Liver (tissue), 9 donors: ENCODE results near the gene UQCRC1. TPM values are rescaled to one million over a fixed set of nuclear protein-coding genes. Genes with fewer than 3 reads are reported as not detected.

Experiments
- DNase-seq: peaks from one replicate; pipeline ENCODE4 v3.0.0-alpha.2; 2017; ENCODE audit warnings: low spot score
- H3K27ac ChIP-seq, 2 donors: one replicate each; pipeline ENCODE4 v1.7.0; 2013; ENCODE audit warnings: inconsistent platforms in 2 of 2, low read length in 2 of 2, control low read depth in 1 of 2, low read depth in 1 of 2, mild to moderate bottlenecking in 1 of 2
- H3K27me3 ChIP-seq, 4 donors: one replicate each; pipeline versions ENCODE4 v1.6.1 to v1.7.0; 2013; ENCODE audit warnings: low read length in 3 of 4, inconsistent platforms in 1 of 4, mild to moderate bottlenecking in 1 of 4, moderate library complexity in 1 of 4; ENCODE audit not compliant: control insufficient read depth in 4 of 4, insufficient read depth in 4 of 4
- H3K36me3 ChIP-seq, 4 donors: one replicate each; pipeline versions ENCODE4 v1.6.1 to v1.7.0; 2013; ENCODE audit warnings: low read length in 3 of 4, mild to moderate bottlenecking in 3 of 4, low read depth in 1 of 4, moderate library complexity in 1 of 4; ENCODE audit not compliant: control insufficient read depth in 4 of 4, insufficient read depth in 3 of 4
- H3K4me1 ChIP-seq, 4 donors: one replicate each; pipeline versions ENCODE4 v1.6.1 to v1.7.0; 2013; ENCODE audit warnings: low read length in 3 of 4, mild to moderate bottlenecking in 3 of 4, moderate library complexity in 1 of 4; ENCODE audit not compliant: control insufficient read depth in 4 of 4, insufficient read depth in 4 of 4
- H3K4me3 ChIP-seq, 3 donors: one replicate each; pipeline versions ENCODE4 v1.6.1 to v1.7.0; 2013; ENCODE audit warnings: low read length in 3 of 3, control low read depth in 1 of 3, low read depth in 1 of 3, mild to moderate bottlenecking in 1 of 3
- H3K9ac ChIP-seq, 2 donors: one replicate each; pipeline ENCODE4 v1.7.0; 2013; ENCODE audit warnings: low read length in 2 of 2, mild to moderate bottlenecking in 2 of 2, moderate library complexity in 2 of 2, control low read depth in 1 of 2, low read depth in 1 of 2
- H3K9me3 ChIP-seq, 4 donors: one replicate each; pipeline versions ENCODE4 v1.6.1 to v1.7.0; 2013; ENCODE audit warnings: low read length in 3 of 4; ENCODE audit not compliant: control insufficient read depth in 4 of 4
- EGR1 ChIP-seq, 2 donors: IDR thresholded peaks; 2 replicates each; pipeline ENCODE4 v1.6.1; 2016 to 2018; ENCODE audit warnings: antibody characterized with exemption in 2 of 2, low read depth in 2 of 2
- FOXA1 ChIP-seq: IDR thresholded peaks from 2 replicates; pipeline ENCODE4 v1.6.1; 2016; ENCODE audit warnings: antibody characterized with exemption
- FOXA2 ChIP-seq: IDR thresholded peaks from 2 replicates; pipeline ENCODE4 v1.6.1; 2016; ENCODE audit warnings: antibody characterized with exemption
- GABPA ChIP-seq, 2 donors: IDR thresholded peaks in 1 of 2; conservative IDR thresholded peaks in 1 of 2; 2 replicates each; pipeline ENCODE4 v1.6.1; 2016; ENCODE audit warnings: antibody characterized with exemption in 2 of 2, mild to moderate bottlenecking in 1 of 2, moderate library complexity in 1 of 2
- HNF4A ChIP-seq, 2 donors: conservative IDR thresholded peaks; 2 replicates each; pipeline ENCODE4 v1.6.1; 2016; ENCODE audit warnings: antibody characterized with exemption in 2 of 2, mild to moderate bottlenecking in 2 of 2
- HNF4G ChIP-seq: IDR thresholded peaks from 2 replicates; pipeline ENCODE4 v1.6.1; 2016; ENCODE audit warnings: antibody characterized with exemption
- JUND ChIP-seq, 2 donors: IDR thresholded peaks; 2 replicates each; pipeline ENCODE4 v1.6.1; 2016; ENCODE audit warnings: antibody characterized with exemption in 2 of 2
- NR2F2 ChIP-seq: IDR thresholded peaks from 2 replicates; pipeline ENCODE4 v1.6.1; 2016; ENCODE audit warnings: antibody characterized with exemption
- RAD21 ChIP-seq, 2 donors: IDR thresholded peaks; 2 replicates each; pipeline ENCODE4 v1.6.1; 2016; ENCODE audit warnings: antibody characterized with exemption in 2 of 2, mild to moderate bottlenecking in 2 of 2
- RXRA ChIP-seq, 2 donors: IDR thresholded peaks; 2 replicates each; pipeline ENCODE4 v1.6.1; 2017 to 2018; ENCODE audit warnings: antibody characterized with exemption in 2 of 2, mild to moderate bottlenecking in 1 of 2
- SP1 ChIP-seq: IDR thresholded peaks from 2 replicates; pipeline ENCODE4 v1.6.1; 2018; ENCODE audit warnings: antibody characterized with exemption, mild to moderate bottlenecking
- YY1 ChIP-seq: IDR thresholded peaks from 2 replicates; pipeline ENCODE4 v1.6.1; 2016; ENCODE audit warnings: antibody characterized with exemption, mild to moderate bottlenecking
- WGBS: extraction: QIAGEN DNeasy Blood & Tissue Kit; methylation state at CpG from one replicate; pipeline ENCODE4 v1.1.7; 2013; 5-methylcytosine and 5-hydroxymethylcytosine counted together
- polyA plus RNA-seq, 2 donors: library from polyadenylated mRNA; stranded (reverse) in 1 of 2; unstranded in 1 of 2; fragments of 200-250 nt in 1 of 2; fragments of >200 nt in 1 of 2; fragmentation: Nextera tagmentation in 1 of 2; extraction: Ambion mirVana in 1 of 2; gene quantifications; one replicate each; pipeline versions ENCODE4 v1.2.1 to v1.2.3, GENCODE V29; 2013 to 2015
- total RNA-seq, 2 donors: library from RNA; depleted of rRNA; stranded (reverse); fragments of >200 nt; gene quantifications; one replicate each; pipeline ENCODE4 v1.2.3, GENCODE V29; 2014
- TF ChIP-seq, protein P1 (sequence below): IDR thresholded peaks from 2 replicates; pipeline ENCODE4 v1.6.1; 2016; ENCODE audit warnings: antibody characterized with exemption
- TF ChIP-seq, protein P2 (sequence below): IDR thresholded peaks from 2 replicates; pipeline ENCODE4 v1.6.1; 2016; ENCODE audit warnings: antibody characterized with exemption
- TF ChIP-seq, protein P3 (sequence below): IDR thresholded peaks from 2 replicates; pipeline ENCODE4 v1.6.1; 2016; ENCODE audit warnings: antibody characterized with exemption, mild to moderate bottlenecking
- TF ChIP-seq, protein P4 (sequence below): fragments of 150-350 bp; IDR thresholded peaks from 2 replicates; pipeline ENCODE4 v1.5.1; 2017; ENCODE audit warnings: improper control_type of control experiment, low read depth, low read length; ENCODE audit not compliant: missing input control
- TF ChIP-seq, protein P5 (sequence below): IDR thresholded peaks from 2 replicates; pipeline ENCODE4 v1.6.1; 2016; ENCODE audit warnings: antibody characterized with exemption
- donor health status: healthy.
- donor health status: healthy.
- donor health status: healthy.
- donor health status: healthy.
- donor health status: healthy.

The UQCRC1 gene
- total and polyA plus RNA-seq, 4 donors = 153 to 373 (median 289) TPM

DNA sequence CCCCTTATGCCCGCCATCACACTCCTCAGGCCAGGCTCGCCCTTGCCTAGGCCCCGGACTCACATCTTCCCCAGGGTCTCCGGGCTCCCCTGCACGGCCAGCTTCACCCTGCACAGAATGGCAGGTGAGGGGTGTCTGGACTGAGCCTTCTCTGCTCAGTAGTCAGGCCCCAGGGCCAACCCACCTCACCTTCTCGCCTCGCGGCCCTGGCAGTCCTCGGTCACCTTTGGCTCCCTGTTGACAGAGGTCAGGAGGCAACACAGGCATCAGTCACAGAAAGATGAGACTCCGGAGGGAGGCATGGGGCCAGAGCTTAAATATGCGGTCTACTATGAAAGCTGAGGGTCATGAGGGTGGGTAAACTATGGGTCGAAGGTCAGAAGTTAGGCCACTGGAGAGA lies 37.5 kb downstream of the UQCRC1 start:
- H3K9me3 ChIP-seq = no peaks in the 10 kb centered on the region
- H3K27me3 ChIP-seq = no peaks in the 10 kb centered on the region
- TF ChIP-seq, protein P1, sequence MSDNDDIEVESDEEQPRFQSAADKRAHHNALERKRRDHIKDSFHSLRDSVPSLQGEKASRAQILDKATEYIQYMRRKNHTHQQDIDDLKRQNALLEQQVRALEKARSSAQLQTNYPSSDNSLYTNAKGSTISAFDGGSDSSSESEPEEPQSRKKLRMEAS = no peak
- TF ChIP-seq, protein P2, sequence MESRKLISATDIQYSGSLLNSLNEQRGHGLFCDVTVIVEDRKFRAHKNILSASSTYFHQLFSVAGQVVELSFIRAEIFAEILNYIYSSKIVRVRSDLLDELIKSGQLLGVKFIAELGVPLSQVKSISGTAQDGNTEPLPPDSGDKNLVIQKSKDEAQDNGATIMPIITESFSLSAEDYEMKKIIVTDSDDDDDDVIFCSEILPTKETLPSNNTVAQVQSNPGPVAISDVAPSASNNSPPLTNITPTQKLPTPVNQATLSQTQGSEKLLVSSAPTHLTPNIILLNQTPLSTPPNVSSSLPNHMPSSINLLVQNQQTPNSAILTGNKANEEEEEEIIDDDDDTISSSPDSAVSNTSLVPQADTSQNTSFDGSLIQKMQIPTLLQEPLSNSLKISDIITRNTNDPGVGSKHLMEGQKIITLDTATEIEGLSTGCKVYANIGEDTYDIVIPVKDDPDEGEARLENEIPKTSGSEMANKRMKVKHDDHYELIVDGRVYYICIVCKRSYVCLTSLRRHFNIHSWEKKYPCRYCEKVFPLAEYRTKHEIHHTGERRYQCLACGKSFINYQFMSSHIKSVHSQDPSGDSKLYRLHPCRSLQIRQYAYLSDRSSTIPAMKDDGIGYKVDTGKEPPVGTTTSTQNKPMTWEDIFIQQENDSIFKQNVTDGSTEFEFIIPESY = no peak
- TF ChIP-seq EGR1 (IDR thresholded peaks at IDR 0.05; ENCODE audit: low read depth in 2 of 2) (no peak), RXRA (IDR thresholded peaks at IDR 0.05) (no peak), SP1 (no peak), HNF4G (no peak), JUND (IDR thresholded peaks at IDR 0.05) (no peak), FOXA2 (no peak), YY1 (no peak), FOXA1 (no peak), GABPA (IDR thresholded peaks at IDR 0.05 in 1 of 2, conservative IDR thresholded peaks at IDR 0.05 in 1 of 2) (no peak), HNF4A (conservative IDR thresholded peaks at IDR 0.05) (no peak), NR2F2 (no peak), RAD21 (IDR thresholded peaks at IDR 0.05) (no peak)
- TF ChIP-seq, protein P3, sequence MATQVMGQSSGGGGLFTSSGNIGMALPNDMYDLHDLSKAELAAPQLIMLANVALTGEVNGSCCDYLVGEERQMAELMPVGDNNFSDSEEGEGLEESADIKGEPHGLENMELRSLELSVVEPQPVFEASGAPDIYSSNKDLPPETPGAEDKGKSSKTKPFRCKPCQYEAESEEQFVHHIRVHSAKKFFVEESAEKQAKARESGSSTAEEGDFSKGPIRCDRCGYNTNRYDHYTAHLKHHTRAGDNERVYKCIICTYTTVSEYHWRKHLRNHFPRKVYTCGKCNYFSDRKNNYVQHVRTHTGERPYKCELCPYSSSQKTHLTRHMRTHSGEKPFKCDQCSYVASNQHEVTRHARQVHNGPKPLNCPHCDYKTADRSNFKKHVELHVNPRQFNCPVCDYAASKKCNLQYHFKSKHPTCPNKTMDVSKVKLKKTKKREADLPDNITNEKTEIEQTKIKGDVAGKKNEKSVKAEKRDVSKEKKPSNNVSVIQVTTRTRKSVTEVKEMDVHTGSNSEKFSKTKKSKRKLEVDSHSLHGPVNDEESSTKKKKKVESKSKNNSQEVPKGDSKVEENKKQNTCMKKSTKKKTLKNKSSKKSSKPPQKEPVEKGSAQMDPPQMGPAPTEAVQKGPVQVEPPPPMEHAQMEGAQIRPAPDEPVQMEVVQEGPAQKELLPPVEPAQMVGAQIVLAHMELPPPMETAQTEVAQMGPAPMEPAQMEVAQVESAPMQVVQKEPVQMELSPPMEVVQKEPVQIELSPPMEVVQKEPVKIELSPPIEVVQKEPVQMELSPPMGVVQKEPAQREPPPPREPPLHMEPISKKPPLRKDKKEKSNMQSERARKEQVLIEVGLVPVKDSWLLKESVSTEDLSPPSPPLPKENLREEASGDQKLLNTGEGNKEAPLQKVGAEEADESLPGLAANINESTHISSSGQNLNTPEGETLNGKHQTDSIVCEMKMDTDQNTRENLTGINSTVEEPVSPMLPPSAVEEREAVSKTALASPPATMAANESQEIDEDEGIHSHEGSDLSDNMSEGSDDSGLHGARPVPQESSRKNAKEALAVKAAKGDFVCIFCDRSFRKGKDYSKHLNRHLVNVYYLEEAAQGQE = no peak
- TF ChIP-seq, protein P4, sequence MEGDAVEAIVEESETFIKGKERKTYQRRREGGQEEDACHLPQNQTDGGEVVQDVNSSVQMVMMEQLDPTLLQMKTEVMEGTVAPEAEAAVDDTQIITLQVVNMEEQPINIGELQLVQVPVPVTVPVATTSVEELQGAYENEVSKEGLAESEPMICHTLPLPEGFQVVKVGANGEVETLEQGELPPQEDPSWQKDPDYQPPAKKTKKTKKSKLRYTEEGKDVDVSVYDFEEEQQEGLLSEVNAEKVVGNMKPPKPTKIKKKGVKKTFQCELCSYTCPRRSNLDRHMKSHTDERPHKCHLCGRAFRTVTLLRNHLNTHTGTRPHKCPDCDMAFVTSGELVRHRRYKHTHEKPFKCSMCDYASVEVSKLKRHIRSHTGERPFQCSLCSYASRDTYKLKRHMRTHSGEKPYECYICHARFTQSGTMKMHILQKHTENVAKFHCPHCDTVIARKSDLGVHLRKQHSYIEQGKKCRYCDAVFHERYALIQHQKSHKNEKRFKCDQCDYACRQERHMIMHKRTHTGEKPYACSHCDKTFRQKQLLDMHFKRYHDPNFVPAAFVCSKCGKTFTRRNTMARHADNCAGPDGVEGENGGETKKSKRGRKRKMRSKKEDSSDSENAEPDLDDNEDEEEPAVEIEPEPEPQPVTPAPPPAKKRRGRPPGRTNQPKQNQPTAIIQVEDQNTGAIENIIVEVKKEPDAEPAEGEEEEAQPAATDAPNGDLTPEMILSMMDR = no peak
- TF ChIP-seq, protein P5, sequence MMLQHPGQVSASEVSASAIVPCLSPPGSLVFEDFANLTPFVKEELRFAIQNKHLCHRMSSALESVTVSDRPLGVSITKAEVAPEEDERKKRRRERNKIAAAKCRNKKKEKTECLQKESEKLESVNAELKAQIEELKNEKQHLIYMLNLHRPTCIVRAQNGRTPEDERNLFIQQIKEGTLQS = no peak
- H3K4me3 ChIP-seq = no peak overlapping the region
- no peak for DNase-seq
- H3K9ac ChIP-seq = no peak overlapping the region
- 87% methylated on average over 12 of the region's 12 CpGs for WGBS
- H3K4me1 ChIP-seq = no peaks in the 10 kb centered on the region
- H3K36me3 ChIP-seq = no peaks in the 10 kb centered on the region
- no peak overlapping the region for H3K27ac ChIP-seq
